ENCODE results near the gene ELP5.

Gene ELP5

DNA sequence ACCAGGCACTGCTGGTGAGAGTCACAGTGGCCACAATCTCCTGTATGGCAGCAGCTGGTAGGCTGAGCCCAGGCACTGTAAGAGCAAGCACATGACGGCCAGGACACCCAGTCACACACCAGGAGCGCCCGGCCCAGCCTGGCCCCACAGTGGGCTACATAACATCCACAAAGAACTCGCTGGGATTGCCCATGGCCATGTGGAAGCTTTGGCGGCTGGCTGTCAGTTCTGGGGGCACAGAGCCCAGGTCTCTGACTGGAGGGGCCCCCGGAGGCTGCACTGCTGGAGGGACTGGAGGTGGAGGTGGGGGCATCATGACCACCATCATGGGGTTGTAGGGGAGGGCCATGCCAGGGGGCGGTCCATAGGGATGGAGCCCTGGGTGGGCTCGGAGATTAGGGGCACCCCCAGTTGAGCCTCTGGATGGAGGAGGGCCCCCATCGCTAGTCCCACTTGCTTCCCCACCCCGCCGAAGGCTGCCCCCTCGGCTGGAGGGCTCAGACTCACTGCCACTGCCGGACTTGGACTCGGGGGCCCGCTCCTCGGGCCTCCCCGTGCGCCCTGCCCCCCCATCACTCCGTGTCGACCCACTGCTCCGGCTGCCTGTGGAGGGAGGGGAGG, 26.2 kb upstream of the ELP5 start:
- TF ChIP-seq, protein P1, sequence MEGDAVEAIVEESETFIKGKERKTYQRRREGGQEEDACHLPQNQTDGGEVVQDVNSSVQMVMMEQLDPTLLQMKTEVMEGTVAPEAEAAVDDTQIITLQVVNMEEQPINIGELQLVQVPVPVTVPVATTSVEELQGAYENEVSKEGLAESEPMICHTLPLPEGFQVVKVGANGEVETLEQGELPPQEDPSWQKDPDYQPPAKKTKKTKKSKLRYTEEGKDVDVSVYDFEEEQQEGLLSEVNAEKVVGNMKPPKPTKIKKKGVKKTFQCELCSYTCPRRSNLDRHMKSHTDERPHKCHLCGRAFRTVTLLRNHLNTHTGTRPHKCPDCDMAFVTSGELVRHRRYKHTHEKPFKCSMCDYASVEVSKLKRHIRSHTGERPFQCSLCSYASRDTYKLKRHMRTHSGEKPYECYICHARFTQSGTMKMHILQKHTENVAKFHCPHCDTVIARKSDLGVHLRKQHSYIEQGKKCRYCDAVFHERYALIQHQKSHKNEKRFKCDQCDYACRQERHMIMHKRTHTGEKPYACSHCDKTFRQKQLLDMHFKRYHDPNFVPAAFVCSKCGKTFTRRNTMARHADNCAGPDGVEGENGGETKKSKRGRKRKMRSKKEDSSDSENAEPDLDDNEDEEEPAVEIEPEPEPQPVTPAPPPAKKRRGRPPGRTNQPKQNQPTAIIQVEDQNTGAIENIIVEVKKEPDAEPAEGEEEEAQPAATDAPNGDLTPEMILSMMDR (IDR thresholded peaks at IDR 0.05), result no peak

DNA sequence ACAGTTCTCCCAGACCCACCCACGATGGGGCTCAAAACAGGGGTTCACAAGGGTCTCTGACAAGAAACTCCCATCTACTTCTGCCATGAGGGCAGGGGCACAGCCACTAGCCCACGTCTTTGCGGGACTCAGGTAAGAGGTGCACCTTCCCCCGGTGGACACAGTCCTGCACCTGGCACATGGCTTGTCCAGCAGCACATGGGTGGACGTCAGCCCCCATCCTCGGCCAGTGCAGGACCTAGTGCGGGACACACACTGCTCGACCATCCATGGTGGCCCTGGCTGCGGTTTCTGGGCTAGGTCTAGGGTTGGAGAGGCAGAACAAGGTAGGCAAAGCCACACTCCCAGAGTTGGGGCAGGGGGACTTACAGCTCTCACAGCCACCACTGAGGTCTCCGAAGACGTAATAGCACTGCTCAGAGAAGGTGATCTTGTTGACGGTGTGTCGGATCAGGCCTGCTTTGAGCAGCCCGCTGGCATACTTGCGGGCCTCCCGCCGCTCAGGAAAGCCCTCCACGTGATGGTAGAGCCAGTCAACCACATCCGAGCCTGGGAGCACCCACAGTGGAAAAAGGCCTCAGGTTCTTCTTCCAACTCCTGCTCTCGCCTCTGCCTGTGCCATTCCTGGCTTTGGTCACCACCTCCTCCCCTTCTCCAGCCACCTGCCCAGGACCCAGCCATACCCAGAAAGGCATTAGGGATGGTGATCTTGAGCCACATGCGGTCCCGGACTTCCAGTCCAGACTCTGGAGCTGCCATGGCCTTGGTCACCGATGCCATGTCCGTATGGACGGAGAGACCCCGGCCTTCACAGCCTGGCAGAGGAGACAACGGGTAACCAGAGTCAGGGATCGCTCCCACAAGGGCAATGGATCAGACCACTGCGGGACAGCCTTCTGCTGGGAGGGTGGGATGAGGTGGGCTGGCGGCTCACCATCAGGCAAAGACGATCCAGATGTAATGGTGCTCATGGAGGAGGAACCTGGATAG, 25.0 kb upstream of the ELP5 start:
- TF ChIP-seq, protein P1 (IDR thresholded peaks at IDR 0.05), result no peak

DNA sequence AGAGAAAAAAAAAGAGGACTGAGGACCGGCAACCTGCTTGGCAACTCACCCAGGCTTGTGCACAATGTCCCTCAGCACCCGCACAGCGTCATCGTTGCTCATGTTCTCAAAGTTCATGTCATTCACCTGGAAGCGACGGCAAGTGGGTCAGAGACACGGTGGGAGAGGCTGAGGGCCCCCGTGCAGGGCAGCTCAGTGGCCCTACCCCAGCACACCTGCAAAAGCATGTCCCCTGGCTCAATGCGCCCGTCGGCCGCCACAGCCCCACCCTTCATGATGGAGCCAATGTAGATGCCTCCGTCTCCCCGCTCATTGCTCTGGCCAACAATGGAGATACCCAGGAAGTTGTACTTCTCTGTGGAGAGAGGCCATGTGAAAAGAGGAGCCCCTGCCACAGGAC, 23.1 kb upstream of the ELP5 start:
- TF ChIP-seq, protein P1 (IDR thresholded peaks at IDR 0.05), result no peak

DNA sequence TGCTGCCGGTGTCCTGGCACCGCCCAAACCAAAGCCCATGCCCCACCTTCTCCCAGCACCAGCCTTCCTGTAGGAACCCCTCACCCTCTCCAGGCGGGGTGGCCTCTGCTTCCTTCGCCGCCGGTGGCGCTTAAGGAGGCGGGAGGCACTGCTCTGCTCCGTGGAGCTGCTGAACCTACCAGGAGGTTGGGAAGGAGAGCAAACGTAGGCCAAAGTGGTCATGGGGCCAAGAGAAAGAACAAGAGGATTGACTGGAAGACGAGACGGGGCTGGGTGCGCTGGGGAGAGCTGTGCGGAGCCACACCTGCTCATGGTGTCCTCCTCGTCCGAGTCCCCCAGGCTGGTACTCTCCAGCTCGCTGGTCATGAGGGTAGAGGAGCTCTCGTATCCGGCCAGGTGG, 22.5 kb upstream of the ELP5 start:
- TF ChIP-seq, protein P1 (IDR thresholded peaks at IDR 0.05), result no peak

DNA sequence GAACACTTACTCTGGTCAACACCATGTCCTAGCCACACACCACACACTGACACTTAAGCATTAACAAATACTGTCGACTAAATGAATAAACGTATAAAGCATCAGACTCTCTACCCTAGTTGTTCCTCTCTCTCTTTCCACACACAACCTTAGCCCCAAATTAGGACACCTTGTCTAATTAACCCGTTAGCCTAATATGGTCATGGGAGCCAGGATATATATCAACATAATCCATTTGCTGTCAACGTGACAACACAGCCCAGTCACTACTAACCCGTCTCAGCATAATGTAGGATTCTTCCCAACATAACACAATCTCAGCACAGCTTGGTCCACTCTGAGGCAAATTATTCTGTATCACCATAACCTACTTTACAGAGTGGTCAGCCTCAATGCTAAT, 19.9 kb upstream of the ELP5 start:
- TF ChIP-seq, protein P1 (IDR thresholded peaks at IDR 0.05), result no peak

DNA sequence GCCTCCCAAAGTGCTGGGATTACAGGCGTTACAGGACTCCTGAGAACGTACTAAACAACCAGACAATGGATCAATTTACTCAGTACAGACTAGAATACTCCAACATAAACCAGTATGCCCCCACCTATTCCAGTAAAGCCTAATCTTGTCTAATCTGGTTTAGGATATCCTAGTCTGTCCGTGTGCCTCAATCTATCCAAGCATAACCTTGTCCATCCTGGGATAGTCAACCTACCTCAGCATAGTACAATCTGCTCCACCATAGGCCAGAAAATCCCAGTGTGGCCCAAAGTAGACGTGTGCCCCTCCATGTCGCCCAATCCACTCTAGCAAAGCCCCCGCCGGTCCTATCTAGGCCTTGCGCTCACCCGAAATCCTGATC, 18.3 kb upstream of the ELP5 start:
- TF ChIP-seq, protein P1 (IDR thresholded peaks at IDR 0.05), result no peak

DNA sequence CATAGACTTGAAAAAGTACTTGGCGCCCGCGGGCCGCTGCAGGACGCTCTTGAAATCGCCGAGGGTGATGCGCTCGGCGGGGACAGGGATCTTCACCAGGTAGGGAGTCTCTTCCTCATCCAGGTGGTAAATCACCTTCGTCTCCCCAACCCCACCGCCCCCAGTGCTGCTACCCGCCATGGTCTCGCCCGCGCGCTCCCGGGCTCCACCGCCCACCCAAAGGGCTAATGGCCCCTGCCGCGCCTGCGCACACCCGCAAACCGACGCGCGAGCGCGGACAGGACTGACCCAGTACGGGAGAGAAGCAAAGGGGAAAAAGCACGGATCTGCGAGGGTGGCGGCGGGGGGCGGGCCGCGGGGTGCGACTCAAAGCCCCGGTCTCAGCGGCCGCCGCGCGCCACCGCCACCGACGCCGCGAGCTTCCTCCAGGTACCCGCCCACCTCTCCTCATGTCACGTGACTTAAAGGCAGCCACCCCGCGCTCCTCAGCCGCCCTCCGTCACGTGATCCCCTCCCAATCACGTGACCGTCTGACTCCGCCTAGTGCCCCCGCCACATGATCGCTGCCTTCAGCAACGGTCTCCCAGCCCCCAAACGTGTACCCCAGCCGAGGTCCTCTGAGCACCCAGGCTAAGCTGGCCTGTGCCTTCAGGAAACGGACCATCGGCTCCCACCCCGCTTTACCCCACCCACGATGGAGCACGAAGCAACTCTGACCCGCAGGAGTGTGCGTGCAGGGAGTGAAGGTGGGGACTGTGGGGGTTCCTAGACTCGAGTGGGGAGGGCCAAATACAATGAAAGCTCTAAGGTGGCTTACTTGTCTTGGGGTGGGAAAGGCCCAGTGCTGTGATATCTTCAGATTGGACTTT, 17.7 kb upstream of the ELP5 start, which contains the start of gene DVL2:
Gene DVL2, minus strand, starts transcription at position 435 of the 869 bp plus-strand sequence. Its CDS starts 255 bp downstream, at position 180.
- TF ChIP-seq, protein P1 (IDR thresholded peaks at IDR 0.05), result no peak

Data from LNCAP (cell line).